ENCODE results near the gene PNLIPRP2. TPM values are rescaled to one million over a fixed set of nuclear protein-coding genes. Genes with fewer than 3 reads are reported as not detected.

Gene PNLIPRP2
- total and polyA plus RNA-seq, 2 of the 8 experiments (the other 6 are each of a cell fraction or from before 2014, with no cell fraction given): 0.11 TPM; not detected in 1

GRCh38 chr10:116671274-116671926, 50.6 kb downstream of the PNLIPRP2 start (continued):
- TF ChIP-seq CHD7 (IDR thresholded peaks at IDR 0.05; ENCODE audit: insufficient replicate concordance, low read length) (no peak), CBX5 (IDR thresholded peaks at IDR 0.05; ENCODE audit: low read depth, low read length) (no peak), CTCF (IDR thresholded peaks at IDR 0.05; ENCODE audit: control extremely low read depth in 1 of 3, insufficient read depth in 1 of 3, low read depth in 1 of 3, low read length in 3 of 3) (no peak), KDM5A (IDR thresholded peaks at IDR 0.05; ENCODE audit: low read length) (no peak)
